GM21381 (cell line): ENCODE data around the gene FGF22.
"Not testable (repeated sequence)": the region's sequence is repeated elsewhere in the genome, so short reads cannot be mapped to it uniquely, and the experiment has no call there.

Source experiments
- ATAC-seq: cut with Tn5 transposase; IDR thresholded peaks from one replicate; pipeline ENCODE4 v1.9.1; 2021; ENCODE audit warnings: mild to moderate bottlenecking, moderate library complexity; ENCODE audit not compliant: unreplicated experiment

The FGF22 gene

DNA sequence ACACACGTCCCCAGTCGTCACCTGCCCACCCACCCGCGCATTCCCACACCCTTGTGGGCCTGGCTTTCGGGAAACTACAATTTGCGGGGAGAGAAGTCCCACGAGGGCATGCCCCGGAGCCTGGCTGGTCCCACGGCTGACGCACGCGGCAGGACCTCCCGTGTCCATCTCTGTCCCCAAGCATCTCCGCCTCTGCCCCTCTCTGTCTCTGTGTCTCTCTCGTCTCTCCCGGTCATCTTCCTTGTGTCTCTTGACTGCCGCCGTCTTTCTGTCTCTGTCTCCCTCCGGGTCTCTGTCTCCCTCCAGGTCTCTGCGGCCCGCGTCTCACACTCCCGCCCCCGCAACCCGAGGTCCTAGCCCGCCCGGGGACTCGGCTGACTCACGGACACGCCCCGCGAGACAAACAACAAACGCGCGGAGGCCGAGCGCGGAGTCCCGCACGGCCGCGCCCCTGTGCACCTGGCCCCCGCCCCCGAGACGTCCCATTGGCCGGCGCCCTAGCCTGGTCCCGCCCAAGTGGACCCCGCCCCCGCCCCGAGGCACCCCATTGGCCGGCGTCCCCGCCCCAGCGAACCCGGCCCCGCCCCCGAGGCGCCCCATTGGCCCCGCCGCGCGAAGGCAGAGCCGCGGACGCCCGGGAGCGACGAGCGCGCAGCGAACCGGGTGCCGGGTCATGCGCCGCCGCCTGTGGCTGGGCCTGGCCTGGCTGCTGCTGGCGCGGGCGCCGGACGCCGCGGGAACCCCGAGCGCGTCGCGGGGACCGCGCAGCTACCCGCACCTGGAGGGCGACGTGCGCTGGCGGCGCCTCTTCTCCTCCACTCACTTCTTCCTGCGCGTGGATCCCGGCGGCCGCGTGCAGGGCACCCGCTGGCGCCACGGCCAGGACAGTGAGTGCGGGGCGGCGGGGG, at the start of gene FGF22:
FGF22 (plus strand) TSS at position 627 of the 908 bp plus-strand sequence; CDS start at position 674, 47 bp downstream.
- peak; percentile 49 for ATAC-seq

DNA sequence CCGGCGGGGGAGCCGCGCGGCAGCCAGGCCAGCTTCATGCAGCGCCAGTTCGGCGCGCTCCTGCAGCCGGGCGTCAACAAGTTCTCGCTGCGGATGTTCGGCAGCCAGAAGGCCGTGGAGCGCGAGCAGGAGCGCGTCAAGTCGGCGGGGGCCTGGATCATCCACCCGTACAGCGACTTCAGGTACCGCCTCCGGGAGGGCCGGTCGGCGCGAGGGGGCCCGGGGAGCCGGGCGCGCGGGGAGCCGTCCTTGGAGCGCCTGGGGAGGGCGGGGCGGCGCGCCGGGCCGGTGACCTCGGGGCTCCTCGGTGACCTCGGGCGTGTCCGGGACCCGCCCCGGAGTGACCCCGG, 49.3 kb upstream of the FGF22 start:
- ATAC-seq: no peak

DNA sequence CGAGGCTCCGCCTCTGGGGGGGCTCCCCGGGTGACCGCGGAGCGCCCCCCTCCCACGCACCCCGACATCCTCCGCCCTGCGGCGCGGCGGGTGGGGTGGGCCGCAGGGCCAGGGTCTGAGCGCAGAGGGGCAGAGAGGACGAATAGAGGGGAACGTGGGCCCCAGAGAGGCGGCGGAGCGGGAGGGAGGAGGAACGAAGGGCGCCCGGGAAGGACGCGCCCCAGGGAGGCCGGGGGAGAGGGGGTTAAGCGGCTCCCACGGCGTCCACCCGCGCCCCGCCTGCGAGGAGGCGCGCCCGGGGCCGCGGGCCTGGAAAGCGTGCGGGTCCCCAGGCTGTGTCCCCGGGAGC, 49.0 kb upstream of the FGF22 start:
- ATAC-seq: no peak

DNA sequence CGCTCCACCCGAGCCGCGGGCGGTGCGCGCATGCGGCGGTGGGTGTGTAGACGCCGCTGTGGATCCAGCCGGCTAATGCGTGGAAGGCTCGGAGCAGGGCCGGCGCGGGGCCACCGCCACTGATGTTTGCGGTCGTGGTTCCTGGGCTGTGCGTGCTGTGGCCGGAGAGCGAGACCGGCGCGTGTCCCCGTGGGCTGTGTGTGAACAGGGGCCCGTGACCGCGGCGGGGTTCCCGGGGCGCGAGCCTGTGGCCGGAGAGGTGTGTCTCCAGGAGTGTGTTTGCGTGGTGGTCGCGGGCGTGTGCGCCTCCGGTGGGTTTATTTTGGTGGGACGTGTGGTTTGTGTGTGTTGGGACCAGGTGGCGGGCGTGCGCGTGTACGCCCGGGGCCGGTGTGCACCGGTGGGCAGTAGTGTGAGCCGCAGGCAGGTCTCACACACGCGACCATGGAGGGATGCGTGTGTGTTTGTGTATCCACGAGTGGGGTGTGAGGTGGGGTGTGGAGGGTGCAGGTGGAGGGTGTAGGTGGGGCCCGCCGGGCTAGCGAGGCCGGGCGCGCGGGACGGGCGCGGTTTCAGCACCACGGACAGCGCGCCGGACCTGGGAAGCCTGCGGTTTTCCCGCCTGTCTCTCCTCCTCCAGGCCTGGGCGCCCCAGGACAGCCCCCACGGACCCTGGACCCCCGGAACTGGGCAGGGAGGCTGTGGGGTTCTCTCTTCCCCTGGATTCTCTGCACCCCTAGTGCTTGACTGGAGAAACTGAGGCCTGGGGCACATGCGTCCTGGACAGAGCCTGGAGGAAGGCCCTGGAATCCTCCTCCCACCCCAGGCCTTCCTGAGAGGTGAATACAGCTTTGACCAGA, 48.4 kb upstream of the FGF22 start:
- no peak for ATAC-seq

GRCh38 chr19:592101-592500, 47.6 kb upstream of the FGF22 start:
- ATAC-seq: no peak

- no peak for ATAC-seq
Measured at GRCh38 chr19:593055-593454, 46.6 kb upstream of the FGF22 start.

GRCh38 chr19:593505-593904, 46.2 kb upstream of the FGF22 start:
- ATAC-seq: no peak

- ATAC-seq: no peak
Measured at GRCh38 chr19:594265-594870, 45.3 kb upstream of the FGF22 start.

GRCh38 chr19:595326-596262, 44.1 kb upstream of the FGF22 start:
- ATAC-seq: no peak

- no peak for ATAC-seq
Measured at GRCh38 chr19:596263-596655, 43.4 kb upstream of the FGF22 start.

GRCh38 chr19:597406-598315, 42.0 kb upstream of the FGF22 start:
- no peak for ATAC-seq

GRCh38 chr19:601310-601709, 38.4 kb upstream of the FGF22 start:
- ATAC-seq: no peak

- no peak for ATAC-seq
Measured at GRCh38 chr19:601790-602189, 37.9 kb upstream of the FGF22 start.

DNA sequence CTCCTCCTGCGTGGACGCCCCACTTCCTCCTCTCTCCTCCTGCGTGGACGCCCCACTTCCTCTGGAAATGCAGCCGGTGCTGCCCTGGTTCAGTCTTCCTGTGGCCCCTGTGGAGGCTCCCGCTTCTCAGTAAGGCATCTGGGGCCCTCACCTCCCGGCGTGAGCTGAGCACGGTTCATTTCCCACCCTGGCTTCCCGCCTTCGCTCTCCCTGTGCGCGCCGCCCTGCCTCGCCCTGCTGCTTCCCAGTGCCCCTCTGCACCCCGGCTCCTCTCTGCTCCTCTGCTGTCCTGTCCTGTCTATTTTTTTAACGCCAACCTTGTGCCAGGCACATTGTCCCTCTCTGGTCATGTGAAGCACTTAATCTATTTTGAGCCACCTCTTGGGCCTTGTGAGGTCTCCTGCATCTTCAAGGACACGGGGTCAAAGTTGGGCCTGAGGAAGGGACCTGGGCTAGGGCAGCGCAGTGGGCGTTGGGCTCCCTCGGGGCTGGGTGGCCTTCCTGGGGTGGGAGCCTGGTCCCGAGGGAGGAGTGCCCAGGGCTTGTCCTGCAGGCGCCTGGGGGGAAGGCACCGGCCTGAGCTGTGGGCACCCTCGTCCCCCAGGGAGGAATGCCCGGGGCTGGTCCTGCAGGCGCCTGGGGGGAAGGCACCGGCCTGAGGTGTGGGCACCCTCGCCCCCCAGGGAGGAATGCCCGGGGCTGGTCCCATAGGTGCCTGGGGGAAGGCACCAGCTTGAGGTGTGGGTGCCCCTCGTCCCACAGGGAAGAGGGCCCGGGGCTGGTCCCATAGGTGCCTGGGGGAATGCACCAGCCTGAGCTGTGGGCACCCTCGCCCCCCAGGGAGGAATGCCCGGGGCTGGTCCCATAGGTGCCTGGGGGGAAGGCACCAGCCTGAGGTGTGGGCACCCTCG, 37.0 kb upstream of the FGF22 start:
- no peak for ATAC-seq

- ATAC-seq: not testable (repeated sequence)
Measured at GRCh38 chr19:603302-603639, 36.4 kb upstream of the FGF22 start.

GRCh38 chr19:603779-604178, 35.9 kb upstream of the FGF22 start:
- ATAC-seq: not testable (repeated sequence)

- no peak for ATAC-seq
Measured at GRCh38 chr19:604355-604754, 35.3 kb upstream of the FGF22 start.
